Jurkat, Clone E6-1 (cell line): ENCODE results near the gene PPP6R3.
"Not testable (repeated sequence)": the region's sequence is repeated elsewhere in the genome, so short reads cannot be mapped to it uniquely, and the experiment has no call there.

ENCODE experiments used
- DNase-seq: peaks from one replicate; pipeline ENCODE4 v3.0.0-alpha.2; 2011; ENCODE audit warnings: low read depth, low spot score
- H3K4me3 ChIP-seq: 2 replicates; pipeline ENCODE4 v1.5.1; 2011; ENCODE audit warnings: mild to moderate bottlenecking, low read length, control low read depth, moderate library complexity

The PPP6R3 gene

DNA sequence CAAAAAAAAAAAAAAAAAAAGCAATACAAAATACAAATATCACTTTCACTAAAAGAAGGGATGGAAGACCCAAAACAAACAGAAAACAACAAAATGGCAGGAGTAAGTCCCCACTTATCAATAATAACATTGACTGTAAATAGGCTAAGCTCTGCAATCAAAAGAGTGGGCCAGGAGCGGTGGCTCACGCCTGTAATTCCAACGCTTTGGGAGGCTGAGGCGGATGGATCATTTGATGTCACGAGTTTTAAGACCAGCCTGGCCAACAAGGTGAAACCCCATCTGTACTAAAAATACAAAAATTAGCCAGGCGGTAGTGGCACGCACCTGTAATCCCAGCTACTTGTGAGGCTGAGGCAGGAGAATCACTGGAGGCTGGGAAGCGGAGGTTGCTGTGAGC lies 9.8 kb upstream of the PPP6R3 start:
- no peak overlapping the region for H3K4me3 ChIP-seq
- no peak for DNase-seq

DNA sequence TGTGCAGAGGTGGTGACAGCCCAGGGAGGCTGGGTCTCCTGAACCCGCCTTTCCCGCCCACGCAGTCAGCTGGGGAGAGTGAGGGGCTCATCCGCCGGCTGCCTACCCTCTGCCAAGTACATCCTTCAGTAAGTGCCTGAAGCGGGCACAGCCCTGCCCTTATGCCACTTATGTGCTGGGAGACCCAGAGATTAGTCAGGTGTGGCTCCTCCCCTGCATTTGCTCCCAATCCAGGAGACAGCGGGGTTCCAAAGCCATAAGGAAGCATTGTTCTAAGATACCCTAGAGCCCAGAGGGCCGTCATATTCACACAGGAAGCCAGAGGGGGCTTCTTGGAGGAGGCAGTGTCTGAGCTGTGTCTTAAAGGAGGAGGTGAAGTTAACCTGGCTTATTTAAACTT lies 5.8 kb upstream of the PPP6R3 start:
- DNase-seq = no peak
- no peak overlapping the region for H3K4me3 ChIP-seq

DNA sequence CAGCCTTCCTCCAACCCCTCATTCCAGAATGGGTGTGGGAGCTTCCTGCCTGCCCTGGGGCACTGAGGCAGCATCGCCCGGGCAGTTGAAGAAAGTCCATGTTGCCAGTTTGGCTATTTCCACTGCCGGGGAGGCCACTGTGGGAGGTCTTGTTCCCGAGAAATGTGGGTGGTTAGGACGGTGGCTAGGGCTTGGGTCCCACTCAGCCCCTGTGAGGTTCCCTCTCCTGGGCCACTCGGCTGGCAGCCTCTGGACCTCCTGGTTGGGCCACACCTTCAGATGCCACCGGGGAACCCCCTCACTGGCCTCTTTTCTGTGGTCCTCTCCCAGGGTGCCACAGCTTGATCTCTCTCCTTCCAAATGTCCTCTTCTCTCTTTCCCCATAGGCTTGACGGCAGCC lies 5.1 kb upstream of the PPP6R3 start:
- no peak overlapping the region for H3K4me3 ChIP-seq
- DNase-seq = no peak

DNA sequence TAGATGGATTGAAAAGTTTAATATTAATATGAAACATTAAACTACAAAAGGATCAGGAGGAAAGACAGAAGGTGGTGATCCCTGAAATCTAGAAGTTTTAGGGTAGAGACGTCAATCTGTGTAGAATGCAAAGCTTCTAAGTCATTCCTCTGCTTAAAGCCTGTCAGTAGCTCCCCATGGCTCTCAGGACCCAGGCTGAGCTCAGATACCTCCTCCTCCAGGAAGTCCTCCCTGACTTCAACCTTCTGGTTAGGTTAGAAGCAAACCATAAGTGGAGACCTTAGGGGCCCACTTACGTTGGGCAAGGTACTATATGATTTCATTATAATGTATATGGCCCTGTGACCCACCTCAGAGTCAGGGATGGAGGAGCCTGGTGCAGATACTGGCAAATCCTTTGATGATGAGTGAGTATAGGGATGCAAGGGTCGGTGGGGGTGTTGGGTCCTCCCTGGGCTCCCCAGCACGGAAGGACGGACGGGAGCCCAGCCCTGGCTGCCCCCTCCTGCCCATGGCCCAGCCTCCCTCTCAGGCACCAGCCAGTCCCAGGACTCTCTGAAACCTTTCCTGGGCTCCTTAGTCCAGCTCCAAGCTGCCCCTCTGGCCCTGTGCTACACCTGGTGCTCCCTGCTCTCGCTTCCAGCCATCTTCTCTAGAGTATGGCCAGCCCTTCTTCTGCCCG lies 3.2 kb upstream of the PPP6R3 start:
- no peak for DNase-seq
- H3K4me3 ChIP-seq = no peak overlapping the region

DNA sequence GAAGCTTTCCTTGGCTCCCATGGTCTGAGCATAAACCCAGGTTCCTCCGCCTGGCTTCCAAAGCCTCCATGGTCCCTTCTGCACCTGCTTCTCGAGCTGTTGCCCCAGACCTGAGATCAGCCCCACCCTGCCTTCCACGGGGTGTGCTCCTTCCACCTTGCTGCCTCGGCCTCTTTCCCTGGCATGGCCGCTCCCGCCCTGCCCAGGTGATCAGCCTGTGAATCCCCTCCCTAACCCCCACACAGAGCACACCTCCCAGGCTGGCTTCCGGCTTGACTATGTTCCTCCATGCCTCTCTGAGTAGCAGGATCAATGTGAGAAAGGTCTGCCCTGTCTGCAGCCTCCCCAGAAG lies 2.7 kb upstream of the PPP6R3 start:
- H3K4me3 ChIP-seq = no peak overlapping the region
- no peak for DNase-seq

DNA sequence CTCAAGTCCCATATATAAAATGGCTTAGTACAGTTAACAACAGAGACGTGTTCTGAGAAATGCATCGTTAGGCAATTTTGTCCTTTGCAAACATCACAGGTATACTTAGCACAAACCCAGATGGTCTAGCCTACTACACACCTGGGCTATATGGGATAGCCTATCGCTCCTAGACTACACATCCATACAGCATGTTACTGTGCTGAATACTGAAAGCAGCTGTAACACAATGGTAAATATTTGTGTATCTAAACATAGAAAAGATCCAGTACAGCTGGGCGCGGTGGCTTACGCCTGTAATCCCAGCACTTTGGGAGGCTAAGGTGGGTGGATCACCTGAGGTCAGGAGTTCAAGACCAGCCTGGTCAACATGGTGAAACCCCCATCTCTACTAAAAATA lies 2.2 kb upstream of the PPP6R3 start:
- not testable (repeated sequence) for H3K4me3 ChIP-seq, DNase-seq

DNA sequence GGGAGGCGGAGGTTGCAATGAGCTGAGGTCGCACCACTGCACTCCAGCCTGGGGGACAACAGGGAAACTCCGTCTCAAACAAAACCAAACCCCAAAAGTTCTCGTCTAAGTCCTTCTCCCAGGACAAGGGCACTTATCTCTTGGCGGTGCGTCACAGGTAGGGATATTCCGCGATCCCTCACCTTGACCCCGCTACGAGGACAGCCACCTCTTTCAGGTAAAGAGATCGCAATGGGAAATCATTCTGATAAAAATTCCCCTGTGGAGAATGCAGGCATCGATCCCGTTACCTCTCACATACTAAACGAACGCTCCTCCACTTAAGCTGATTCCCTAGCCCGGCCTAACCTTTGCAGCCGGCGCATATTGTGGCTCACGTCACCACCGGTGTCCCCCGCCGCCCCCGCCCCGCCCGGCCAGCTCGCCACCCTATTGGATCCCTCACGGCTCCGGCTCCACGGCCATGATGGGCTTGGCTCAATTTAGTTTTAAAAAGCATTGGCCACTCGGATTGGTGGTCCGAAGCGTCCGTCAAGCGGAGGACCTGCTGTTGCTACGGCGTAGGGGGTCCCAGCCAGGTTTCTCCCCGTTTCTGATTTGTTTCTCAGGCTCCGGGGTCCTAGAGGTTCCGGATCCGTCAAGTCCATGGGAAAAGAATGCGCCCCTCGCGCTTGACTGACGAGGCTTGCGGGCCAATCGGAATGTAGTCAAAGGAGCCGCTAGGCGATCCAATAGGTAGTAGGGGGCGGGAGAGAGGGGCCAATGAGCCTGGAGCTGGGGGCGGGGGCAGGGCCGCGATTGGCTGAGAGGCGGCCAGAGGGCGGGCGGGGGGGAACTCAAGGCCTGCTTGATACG lies 439 bp upstream of the PPP6R3 start:
- DNase-seq = peak; percentile 97

DNA sequence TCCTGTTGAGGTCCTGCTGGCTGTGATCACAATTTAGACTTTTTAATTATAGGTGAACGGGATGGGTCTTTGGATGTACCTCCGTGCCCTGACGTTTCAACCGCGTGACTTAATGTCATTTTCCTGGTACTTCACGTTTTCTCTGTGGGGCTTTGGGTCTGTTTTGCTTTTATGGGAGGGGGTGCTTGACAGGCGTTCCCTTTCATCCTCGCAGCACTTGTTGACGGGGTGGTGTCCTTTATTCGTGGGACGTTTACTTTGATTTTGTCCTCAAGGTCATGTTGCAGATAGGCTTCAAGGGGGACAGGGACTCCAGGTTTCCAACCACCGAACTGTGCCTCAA lies 994 bp downstream of the PPP6R3 start:
- DNase-seq = no peak
- H3K4me3 ChIP-seq = peak overlapping the region; percentile 83

More for the DNA sequence above, 439 bp upstream of the PPP6R3 start:
- peak overlapping the region; percentile 83 for H3K4me3 ChIP-seq

DNA sequence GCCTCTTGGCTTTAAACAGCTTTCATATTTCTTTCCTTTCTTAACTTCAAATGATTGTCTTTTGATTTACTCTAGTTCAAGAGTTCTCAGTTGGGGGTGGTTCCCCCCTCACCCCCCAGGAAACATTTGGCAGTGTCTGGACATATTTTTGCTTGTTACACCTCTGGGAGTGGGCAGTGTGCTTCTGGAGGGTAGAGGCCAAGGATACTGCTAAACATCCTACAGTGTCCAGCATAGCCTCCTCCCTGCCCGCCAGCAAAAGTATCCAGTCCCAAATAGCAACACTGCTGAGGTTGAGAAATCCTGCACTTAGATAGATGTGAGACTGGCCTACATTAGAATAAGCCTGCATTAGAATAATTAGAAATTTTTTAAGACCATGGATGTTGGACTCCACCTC lies 3.2 kb downstream of the PPP6R3 start:
- no peak for DNase-seq
- no peak overlapping the region for H3K4me3 ChIP-seq

DNA sequence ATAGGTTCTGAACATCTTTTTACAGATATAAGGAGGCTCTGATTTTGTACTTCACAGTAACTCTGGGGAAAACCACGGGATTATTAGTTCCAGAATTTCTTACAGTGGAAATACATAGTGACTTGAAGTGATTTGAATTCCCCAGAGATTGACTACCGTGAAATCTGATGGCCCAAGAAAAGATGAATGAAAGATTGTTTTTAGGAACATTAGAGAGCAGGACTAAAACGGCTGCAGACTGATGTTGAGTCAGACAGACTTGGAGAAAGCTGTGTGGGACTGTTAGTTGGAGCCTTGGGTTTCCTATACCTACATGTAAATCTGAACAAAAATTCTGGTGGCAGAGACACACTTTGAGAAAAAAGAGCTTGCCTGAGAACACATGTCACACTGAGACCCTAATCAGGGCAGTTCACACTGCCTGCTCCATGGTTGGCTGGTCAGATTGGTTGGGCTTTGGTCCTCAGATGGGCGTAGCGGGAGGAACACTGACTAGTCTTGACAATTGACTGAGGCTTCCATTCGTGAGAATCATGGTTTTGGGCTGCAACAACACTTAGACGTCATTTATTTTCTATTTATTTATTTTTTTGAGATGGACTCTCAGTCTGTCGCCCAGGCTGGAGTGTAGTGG lies 6.8 kb downstream of the PPP6R3 start:
- H3K4me3 ChIP-seq = no peak overlapping the region
- DNase-seq = no peak

DNA sequence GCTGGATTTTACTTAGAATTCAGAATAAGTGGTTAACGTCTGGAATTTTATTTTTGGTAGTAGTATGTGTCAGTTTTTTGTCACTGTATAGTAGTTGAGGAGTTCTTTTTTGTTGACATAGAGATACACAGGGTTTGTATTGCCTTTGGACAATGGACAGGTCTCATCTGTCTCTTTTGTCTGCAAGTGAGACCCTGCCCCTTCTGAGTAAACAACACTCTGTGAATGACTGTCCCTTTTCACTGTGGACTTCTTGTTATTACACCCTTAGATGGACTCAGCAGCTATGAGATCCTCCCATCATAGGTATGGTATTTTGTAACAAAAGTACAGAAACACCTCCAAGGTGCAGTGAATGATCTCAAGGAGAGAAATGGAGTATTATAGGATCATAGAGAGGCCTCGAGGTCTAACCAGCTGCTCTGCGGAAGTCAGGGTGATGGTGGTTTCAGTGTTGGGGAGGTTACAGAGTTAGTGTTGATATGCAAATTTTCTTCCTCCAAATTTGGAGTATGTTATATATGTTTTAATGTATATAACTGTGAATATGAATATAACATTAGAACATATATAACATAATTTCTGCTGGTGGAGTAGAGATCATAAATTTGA lies 7.8 kb downstream of the PPP6R3 start:
- H3K4me3 ChIP-seq = no peak overlapping the region
- DNase-seq = no peak

DNA sequence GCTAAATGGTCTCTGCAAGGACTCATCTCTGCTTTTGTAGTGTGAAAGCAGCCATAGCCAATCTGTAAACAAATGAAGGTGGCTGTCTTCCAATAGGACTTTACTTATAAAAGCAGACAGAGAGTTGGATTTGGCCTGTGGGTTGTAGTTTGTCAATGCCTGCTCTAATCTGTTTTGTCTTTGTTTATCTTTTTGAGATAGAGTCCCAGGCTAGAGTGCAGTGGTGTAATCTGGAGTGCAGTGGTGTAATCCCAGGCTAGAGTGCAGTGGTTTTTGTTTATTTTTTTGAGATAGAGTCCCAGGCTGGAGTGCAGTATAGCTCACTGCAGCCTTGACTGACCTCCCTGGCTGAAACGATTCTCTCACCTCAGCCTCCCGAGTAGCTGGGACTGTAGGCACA lies 8.6 kb downstream of the PPP6R3 start:
- no peak overlapping the region for H3K4me3 ChIP-seq
- DNase-seq = no peak

DNA sequence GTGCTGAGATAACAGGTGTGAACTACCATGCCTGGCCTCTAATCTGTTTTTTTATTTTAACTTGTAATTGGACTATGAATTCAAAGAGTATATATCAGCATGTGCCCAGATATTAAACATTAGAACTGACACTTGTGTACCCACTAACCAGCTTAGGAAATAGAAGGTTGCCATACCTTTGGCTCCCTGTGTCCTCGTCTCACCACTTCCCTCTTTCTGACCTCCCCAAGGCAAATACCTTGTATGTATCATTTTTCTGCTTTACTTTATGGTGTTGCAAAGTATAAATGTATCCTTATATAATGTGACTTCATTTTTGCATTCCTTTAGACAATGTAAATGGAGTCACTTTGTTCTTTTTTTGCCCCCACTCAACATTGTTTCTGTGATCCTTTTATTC lies 9.1 kb downstream of the PPP6R3 start:
- no peak overlapping the region for H3K4me3 ChIP-seq
- no peak for DNase-seq

DNA sequence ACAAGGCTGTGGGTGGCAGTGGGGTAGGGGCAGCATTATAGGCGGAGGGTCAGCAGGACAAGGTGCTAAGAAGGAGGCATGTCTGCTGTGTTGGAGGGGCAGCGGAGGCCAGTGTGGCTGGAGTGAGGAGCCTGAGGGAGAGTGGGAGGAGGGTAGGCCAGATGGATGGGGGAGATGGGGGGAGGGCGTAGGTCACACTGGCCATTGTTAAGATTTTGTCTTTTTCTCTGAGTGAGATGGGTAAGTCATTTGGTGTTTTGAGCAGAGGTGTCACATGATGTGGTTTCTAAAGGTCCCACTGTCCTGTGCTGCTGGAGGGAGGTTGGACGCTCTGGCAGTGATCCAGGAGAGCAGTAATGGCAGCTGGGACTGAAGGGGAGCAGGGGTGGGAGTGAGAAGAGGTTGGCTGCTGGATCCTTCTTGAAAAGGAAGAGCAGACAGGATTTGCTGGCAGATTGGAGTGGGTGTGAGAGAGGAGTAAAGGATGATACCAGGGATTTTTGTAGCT lies 9.8 kb downstream of the PPP6R3 start:
- no peak for DNase-seq
- H3K4me3 ChIP-seq = no peak overlapping the region

DNA sequence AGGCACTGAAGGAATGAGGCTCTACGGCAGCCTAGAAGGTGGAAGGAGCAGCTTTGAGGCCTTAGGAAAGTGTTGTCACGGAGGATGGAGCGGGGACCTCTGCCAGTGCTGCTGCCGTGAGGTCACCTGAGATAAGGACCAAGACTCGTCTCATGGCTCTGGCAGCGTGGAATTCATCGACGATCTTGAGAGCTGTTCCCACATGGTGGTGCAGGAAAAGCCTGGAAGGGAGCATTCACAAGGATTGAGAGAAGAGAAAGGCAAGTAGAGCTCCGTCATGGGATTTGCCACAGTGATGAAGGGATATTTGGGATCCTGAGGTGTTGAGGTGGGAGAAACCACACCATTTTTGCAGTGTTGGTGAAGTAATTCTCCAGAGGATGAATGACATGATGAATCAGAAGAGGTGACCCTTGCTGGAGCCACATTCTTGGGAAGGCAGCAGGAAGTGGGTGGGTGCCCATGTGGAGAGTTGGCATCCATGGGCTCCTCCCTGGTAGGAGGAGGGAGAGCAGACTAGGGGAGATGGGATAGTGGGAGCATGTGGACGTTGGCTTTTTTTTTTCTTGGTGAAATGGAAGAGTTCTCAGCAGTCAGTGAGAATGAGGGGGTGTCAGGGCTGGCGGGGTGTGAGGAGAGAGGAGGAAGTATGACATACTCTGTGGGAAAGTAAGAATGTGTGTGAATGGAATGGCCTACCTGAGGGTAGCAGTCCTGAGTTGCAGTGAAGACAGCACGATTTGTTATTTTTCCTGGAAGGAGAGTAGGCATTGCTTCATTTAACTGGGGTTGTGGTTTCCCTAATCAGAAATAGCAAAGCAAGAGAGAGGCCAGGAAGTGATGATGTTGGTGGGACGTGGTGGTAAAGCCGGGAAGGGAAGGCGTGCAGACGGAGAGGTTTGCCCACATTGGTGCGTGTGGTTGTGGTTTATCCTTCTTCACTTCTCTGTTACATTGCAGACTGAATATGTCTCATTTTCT lies 11.1 kb downstream of the PPP6R3 start:
- H3K4me3 ChIP-seq = peak overlapping the region; percentile 7
- DNase-seq = peak; percentile 87

DNA sequence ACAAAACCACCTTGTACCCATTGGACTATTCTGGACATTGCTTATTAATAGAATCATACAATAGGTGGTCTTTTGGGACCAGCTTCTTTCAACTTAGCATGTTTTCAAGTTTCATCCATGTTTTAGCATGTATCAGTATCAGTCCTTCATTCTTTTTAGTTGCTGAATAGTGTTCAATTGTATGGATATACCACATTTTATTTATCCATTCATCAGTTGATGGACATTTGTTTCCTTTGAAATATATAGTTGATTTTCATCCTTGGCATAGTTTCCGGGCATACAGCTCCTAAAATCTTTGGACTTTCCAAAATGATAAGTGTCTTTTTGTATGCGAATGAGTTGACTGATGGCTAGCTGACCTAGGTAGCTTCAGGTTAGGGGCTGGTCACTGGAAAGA lies 12.2 kb downstream of the PPP6R3 start:
- no peak for DNase-seq
- no peak overlapping the region for H3K4me3 ChIP-seq

DNA sequence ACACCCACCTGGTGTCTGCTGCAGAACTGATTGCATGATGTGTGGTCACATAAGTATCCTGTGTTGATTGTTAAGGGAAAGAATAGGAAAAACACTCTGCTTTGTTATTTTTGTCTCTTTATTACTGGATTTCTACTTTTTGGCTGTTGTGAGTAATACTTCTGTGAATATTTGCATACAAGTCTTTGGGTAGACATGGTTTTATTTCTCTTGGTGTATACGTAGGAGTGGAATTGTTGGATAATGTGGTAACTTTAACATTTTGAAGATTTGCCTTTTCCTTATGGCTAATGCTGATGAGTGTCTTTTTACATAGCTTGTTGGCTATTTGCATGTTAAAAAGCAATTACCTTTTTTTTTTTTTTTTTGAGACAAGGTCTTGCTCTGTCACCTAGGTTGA lies 13.1 kb downstream of the PPP6R3 start:
- no peak for DNase-seq

DNA sequence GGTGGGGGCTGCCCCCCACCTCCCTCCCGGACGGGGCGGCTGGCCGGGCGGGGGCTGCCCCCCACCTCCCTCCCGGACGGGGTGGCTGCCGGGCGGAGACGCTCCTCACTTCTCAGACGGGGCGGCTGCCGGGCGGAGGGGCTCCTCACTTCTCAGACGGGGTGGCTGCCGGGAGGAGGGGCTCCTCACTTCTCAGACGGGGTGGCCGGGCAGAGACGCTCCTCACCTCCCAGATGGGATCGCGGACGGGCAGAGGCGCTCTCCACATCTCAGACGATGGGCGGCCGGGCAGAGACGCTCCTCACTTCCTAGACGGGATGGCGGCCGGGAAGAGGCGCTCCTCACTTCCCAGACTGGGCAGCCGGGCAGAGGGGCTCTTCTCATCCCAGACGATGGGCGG lies 15.1 kb downstream of the PPP6R3 start:
- not testable (repeated sequence) for H3K4me3 ChIP-seq, DNase-seq

More for the DNA sequence above, 13.1 kb downstream of the PPP6R3 start:
- H3K4me3 ChIP-seq = no peak overlapping the region

DNA sequence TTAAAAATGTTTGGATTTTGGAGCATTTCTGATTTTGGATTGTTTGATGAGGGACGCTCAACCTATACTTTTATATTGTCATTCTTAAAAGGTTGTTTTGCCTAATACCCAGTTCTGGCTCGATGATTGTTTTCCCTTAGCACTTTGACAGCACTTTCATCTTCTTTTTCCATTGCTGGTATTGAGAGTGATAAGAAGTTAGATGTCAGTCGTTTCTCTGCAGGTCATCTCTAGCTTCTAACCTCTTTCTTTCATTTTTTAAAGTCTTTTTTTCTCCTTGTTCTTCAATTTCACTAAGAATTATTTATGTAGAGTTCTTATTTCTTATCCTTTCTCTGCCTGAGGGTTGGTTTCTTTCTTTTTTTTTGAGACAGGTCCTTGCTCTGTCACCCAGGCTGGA lies 18.8 kb downstream of the PPP6R3 start:
- H3K4me3 ChIP-seq = no peak overlapping the region
- DNase-seq = no peak
